GM13977 (cell line): ENCODE data around the gene DNAAF3.

Experiments
- DNase-seq: peaks from one replicate; pipeline ENCODE4 v3.0.0; 2012; ENCODE audit warnings: low spot score
- CTCF ChIP-seq: IDR thresholded peaks from 2 replicates; pipeline ENCODE4 v1.5.1; 2012; ENCODE audit warnings: mild to moderate bottlenecking, control low read depth; ENCODE audit not compliant: insufficient read depth; ENCODE audit errors: extremely low read depth, missing control alignments
- in situ Hi-C: fragments of 300-500 bp; cut with MboI; formaldehyde crosslinking; loops from one replicate; pipeline ENCODE4 v1.12.0; 2022; ENCODE audit warnings: low sequenced_read_pairs, low pct_unique_long_range_greater_than_20kb, mixed read lengths, inconsistent platforms; ENCODE audit not compliant: unreplicated experiment

The DNAAF3 gene

GRCh38 chr19:55171440-55171839 is 5.0 kb upstream of the DNAAF3 start:
- DNase-seq, result no peak
- no peak for TF ChIP-seq CTCF
- in situ Hi-C loops, result no loop called here

- no peak for DNase-seq
- in situ Hi-C loops, result no loop called here
These were observed 2.7 kb upstream of the DNAAF3 start for GRCh38 chr19:55169136-55169535.

GRCh38 chr19:55165952-55166529 is 372 bp downstream of the DNAAF3 start:
- TF ChIP-seq CTCF, result peak; percentile 48
- DNase-seq, result peak; percentile 68
- in situ Hi-C loops, result no loop called here

More at GRCh38 chr19:55169136-55169535, 2.7 kb upstream of the DNAAF3 start:
- TF ChIP-seq CTCF, result no peak

GRCh38 chr19:55161571-55162322 is 4.7 kb downstream of the DNAAF3 start:
- DNase-seq, result no peak
- no peak for TF ChIP-seq CTCF
- in situ Hi-C loops, result no loop called here

- no peak for DNase-seq
- in situ Hi-C loops, result no loop called here
- TF ChIP-seq CTCF, result no peak
These were observed 5.4 kb downstream of the DNAAF3 start for GRCh38 chr19:55160986-55161365.

GRCh38 chr19:55160128-55160985 is 6.1 kb downstream of the DNAAF3 start:
- in situ Hi-C loops, result no loop called here
- DNase-seq, result peak; percentile 99

More at GRCh38 chr19:55160128-55160985, 6.1 kb downstream of the DNAAF3 start:
- TF ChIP-seq CTCF, result peak; percentile 97
